CD14-positive monocyte (primary cell): ENCODE measurements around the gene FGF19. TPM values are rescaled to one million over a fixed set of nuclear protein-coding genes. Genes with fewer than 3 reads are reported as not detected.

Experiments
- DNase-seq, 3 donors: peaks; one replicate each; pipeline ENCODE4 v3.0.0-alpha.2; 2011 to 2022
- H2AFZ ChIP-seq: 2 replicates; pipeline ENCODE4 v1.6.0; 2012; ENCODE audit warnings: mild to moderate bottlenecking, low read depth, low read length, inconsistent platforms; ENCODE audit not compliant: insufficient read depth, poor library complexity, severe bottlenecking
- H3K27ac ChIP-seq, 2 donors: 1 replicate in 1 of 2; 2 replicates in 1 of 2; pipeline ENCODE4 v1.5.1; 2012 to 2013; ENCODE audit warnings: low read length in 2 of 2, control low read depth in 1 of 2, inconsistent platforms in 1 of 2, low read depth in 1 of 2, mild to moderate bottlenecking in 1 of 2
- H3K27me3 ChIP-seq, 2 donors: one replicate each; pipeline versions ENCODE4 v1.6.0 to v1.6.1; 2011 to 2013; ENCODE audit warnings: low read length in 2 of 2; ENCODE audit not compliant: control insufficient read depth in 2 of 2, insufficient read depth in 2 of 2
- H3K36me3 ChIP-seq, 2 donors: replicated peaks in 1 of 2; 1 replicate in 1 of 2; 2 replicates in 1 of 2; pipeline versions ENCODE4 v1.5.1 to v1.6.1; 2012 to 2013; ENCODE audit warnings: low read length in 2 of 2, control low read depth in 1 of 2, inconsistent platforms in 1 of 2, mild to moderate bottlenecking in 1 of 2; ENCODE audit not compliant: insufficient read depth in 2 of 2, control insufficient read depth in 1 of 2
- H3K4me1 ChIP-seq, 2 donors: 1 replicate in 1 of 2; 2 replicates in 1 of 2; pipeline versions ENCODE4 v1.5.1 to v1.6.1; 2012 to 2013; ENCODE audit warnings: low read length in 2 of 2, control low read depth in 1 of 2, inconsistent platforms in 1 of 2, mild to moderate bottlenecking in 1 of 2, moderate library complexity in 1 of 2; ENCODE audit not compliant: insufficient read depth in 2 of 2, control insufficient read depth in 1 of 2
- H3K4me2 ChIP-seq: replicated peaks from 2 replicates; pipeline ENCODE3; 2012; ENCODE audit warnings: low read length, moderate library complexity, mild to moderate bottlenecking; ENCODE audit not compliant: poor library complexity, severe bottlenecking; ENCODE audit errors: extremely low read depth
- H3K4me3 ChIP-seq, 3 experiments: fragments of 200-600 bp in 1 of 3; sonication (generic) in 1 of 3; replicated peaks in 1 of 3; 1 replicate in 2 of 3; 2 replicates in 1 of 3; pipeline ENCODE4 v1.5.1; 2011 to 2013; ENCODE audit warnings: low read length in 3 of 3, mild to moderate bottlenecking in 3 of 3, control low read depth in 2 of 3, low read depth in 2 of 3, inconsistent platforms in 1 of 3, moderate library complexity in 1 of 3
- H3K79me2 ChIP-seq: 2 replicates; pipeline ENCODE4 v1.6.0; 2012; ENCODE audit warnings: mild to moderate bottlenecking, control low read depth, inconsistent platforms, low read length, moderate library complexity; ENCODE audit not compliant: insufficient read depth
- H3K9ac ChIP-seq: 2 replicates; pipeline ENCODE4 v1.6.0; 2017; ENCODE audit warnings: low read length, mild to moderate bottlenecking; ENCODE audit not compliant: insufficient read depth, poor library complexity, severe bottlenecking
- H3K9me3 ChIP-seq, 2 donors: replicated peaks in 1 of 2; 1 replicate in 1 of 2; 2 replicates in 1 of 2; pipeline versions ENCODE4 v1.5.1 to v1.6.1; 2012 to 2013; ENCODE audit warnings: low read length in 2 of 2, control low read depth in 1 of 2; ENCODE audit not compliant: control insufficient read depth in 1 of 2, insufficient read depth in 1 of 2
- H4K20me1 ChIP-seq: 2 replicates; pipeline ENCODE4 v1.6.0; 2012; ENCODE audit warnings: mild to moderate bottlenecking, low read length, control low read depth, moderate library complexity; ENCODE audit not compliant: insufficient read depth
- H3K27ac Mint-ChIP-seq, 7 donors: one replicate each; pipeline ENCODE4 v1.8.0; 2020; ENCODE audit warnings: mild to moderate bottlenecking in 7 of 7, mixed read lengths in 7 of 7, moderate library complexity in 6 of 7, inconsistent platforms in 2 of 7
- H3K27me3 Mint-ChIP-seq, 3 donors: one replicate each; pipeline ENCODE4 v1.8.0; 2021 to 2022; ENCODE audit warnings: low read depth in 3 of 3, mild to moderate bottlenecking in 3 of 3, mixed read lengths in 3 of 3, moderate library complexity in 3 of 3, inconsistent platforms in 1 of 3
- H3K36me3 Mint-ChIP-seq, 2 donors: one replicate each; pipeline ENCODE4 v1.8.0; 2020; ENCODE audit warnings: mixed read lengths in 2 of 2, inconsistent platforms in 1 of 2, mild to moderate bottlenecking in 1 of 2
- H3K4me1 Mint-ChIP-seq: one replicate; pipeline ENCODE4 v1.8.0; 2020; ENCODE audit warnings: mild to moderate bottlenecking, mixed read lengths
- H3K4me3 Mint-ChIP-seq, 2 donors: one replicate each; pipeline ENCODE4 v1.8.0; 2020; ENCODE audit warnings: mild to moderate bottlenecking in 2 of 2, mixed read lengths in 2 of 2, moderate library complexity in 1 of 2
- H3K9me3 Mint-ChIP-seq, 7 donors: one replicate each; pipeline ENCODE4 v1.8.0; 2020 to 2022; ENCODE audit warnings: mixed read lengths in 7 of 7, mild to moderate bottlenecking in 6 of 7, moderate library complexity in 6 of 7, inconsistent platforms in 2 of 7
- whole genome bisulfite sequencing: methylation state at CpG from one replicate; pipeline ENCODE4 v1.1.5; 2013; ENCODE audit warnings: missing lambda C conversion rate; ENCODE audit not compliant: insufficient coverage; 5-methylcytosine and 5-hydroxymethylcytosine counted together
- intact Hi-C, 2 donors: fragments of 100-400 bp; cut with micrococcal nuclease; formaldehyde crosslinking; loops; one replicate each; pipeline versions ENCODE4 v1.15.0 to v1.15.1; 2023
- polyA minus RNA-seq: library from RNA; depleted of rRNA, polyadenylated mRNA; stranded (reverse); fragments of >200 nt; gene quantifications from 2 replicates; pipeline ENCODE4 v1.2.3, GENCODE V29; 2012
- polyA plus RNA-seq, 3 donors: library from polyadenylated mRNA; depleted of rRNA in 1 of 3; unstranded in 2 of 3; stranded (reverse) in 1 of 3; fragments of 300-500 nt in 2 of 3; fragments of >200 nt in 1 of 3; fragmentation: Illumina TruSeq in 2 of 3; gene quantifications; 1 replicate in 2 of 3; 2 replicates in 1 of 3; pipeline ENCODE4 v1.2.3, GENCODE V29; 2012 to 2021
- total RNA-seq, 12 experiments: library from RNA in 1 of 12; stranded (reverse) in 1 of 12; fragments of 120-200 nt in 1 of 12; gene quantifications; one replicate each; pipeline ENCODE4 v1.2.4 and lab custom pipeline; 2013 to 2026; ENCODE audit warnings: mixed read lengths in 6 of 12, inconsistent platforms in 1 of 12
- TF ChIP-seq, protein P1 (sequence below): fragments of 200-600 bp; IDR thresholded peaks from one replicate; pipeline ENCODE4 v1.8.0; 2022; ENCODE audit warnings: antibody characterized with exemption, mild to moderate bottlenecking

Gene FGF19, protein sequence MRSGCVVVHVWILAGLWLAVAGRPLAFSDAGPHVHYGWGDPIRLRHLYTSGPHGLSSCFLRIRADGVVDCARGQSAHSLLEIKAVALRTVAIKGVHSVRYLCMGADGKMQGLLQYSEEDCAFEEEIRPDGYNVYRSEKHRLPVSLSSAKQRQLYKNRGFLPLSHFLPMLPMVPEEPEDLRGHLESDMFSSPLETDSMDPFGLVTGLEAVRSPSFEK
- total RNA-seq (2013), result not detected
- not detected for polyA plus RNA-seq
- not detected in 2 replicates for polyA minus RNA-seq
- total RNA-seq (lab: John Stamatoyannopoulos, UW), result 0 to 0.06 (median 0) reads per million in 11 experiments

DNA sequence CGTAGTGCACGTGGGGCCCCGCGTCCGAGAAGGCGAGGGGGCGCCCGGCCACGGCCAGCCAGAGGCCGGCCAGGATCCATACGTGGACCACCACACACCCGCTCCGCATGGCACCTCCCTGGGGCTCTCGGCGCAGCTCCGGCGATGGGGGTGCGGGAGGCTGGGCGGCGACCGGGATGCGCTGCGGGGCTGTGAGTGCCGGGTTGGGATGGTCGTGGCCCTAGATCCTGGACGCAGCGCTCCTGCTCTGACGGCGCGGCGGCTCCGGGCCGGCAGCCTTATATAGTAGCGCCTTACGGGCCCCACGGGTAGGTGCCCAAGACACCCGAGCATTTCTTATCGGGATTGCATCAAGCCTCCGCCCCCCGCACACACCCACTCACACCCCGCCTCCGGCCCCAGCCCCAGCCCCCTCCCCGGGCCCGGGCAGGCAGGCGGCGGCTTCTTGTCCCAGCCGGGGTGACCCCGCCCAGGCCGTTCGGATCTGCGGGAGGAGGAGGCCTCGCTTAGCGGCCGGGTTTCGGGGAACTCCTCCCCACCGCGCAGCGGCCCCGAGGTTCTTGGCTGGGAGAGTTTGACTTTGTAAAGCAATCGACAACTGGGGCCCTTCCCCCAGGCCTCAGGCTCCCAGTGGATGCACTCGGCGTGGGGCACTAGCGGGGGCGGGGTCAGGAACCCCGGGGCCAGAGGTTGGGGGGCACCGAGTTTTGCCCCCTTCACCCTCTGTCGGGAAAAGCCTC lies at the start of gene FGF19:
Gene FGF19 (minus strand): TSS at position 255 of the 740 bp plus-strand sequence. CDS start 146 bp downstream, at position 109.
- Mint-ChIP-seq H3K4me3 (peak within 1 kb of the TSS in 1 of 2 donors; percentile 79), H3K9me3 (peaks cover 0 to 4% (median 3%) of the 10 kb centered on the region in 7 donors), H3K27ac (no peak within 1 kb of the TSS), H3K4me1 (peaks cover 3% of the 10 kb centered on the region), H3K27me3 (peaks cover 60 to 86% (median 70%) of the 10 kb centered on the region in 3 donors), H3K36me3 (no peaks in the 10 kb centered on the region)
- no peak for DNase-seq
- no peaks in the 10 kb centered on the region for H3K79me2 ChIP-seq
- H4K20me1 ChIP-seq, result no peaks in the 10 kb centered on the region
- intact Hi-C loops, result no loop called here
- H3K9me3 ChIP-seq, result peaks cover 0 to 5% of the 10 kb centered on the region in 2 donors
- TF ChIP-seq, protein P1, sequence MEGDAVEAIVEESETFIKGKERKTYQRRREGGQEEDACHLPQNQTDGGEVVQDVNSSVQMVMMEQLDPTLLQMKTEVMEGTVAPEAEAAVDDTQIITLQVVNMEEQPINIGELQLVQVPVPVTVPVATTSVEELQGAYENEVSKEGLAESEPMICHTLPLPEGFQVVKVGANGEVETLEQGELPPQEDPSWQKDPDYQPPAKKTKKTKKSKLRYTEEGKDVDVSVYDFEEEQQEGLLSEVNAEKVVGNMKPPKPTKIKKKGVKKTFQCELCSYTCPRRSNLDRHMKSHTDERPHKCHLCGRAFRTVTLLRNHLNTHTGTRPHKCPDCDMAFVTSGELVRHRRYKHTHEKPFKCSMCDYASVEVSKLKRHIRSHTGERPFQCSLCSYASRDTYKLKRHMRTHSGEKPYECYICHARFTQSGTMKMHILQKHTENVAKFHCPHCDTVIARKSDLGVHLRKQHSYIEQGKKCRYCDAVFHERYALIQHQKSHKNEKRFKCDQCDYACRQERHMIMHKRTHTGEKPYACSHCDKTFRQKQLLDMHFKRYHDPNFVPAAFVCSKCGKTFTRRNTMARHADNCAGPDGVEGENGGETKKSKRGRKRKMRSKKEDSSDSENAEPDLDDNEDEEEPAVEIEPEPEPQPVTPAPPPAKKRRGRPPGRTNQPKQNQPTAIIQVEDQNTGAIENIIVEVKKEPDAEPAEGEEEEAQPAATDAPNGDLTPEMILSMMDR, result no peak
- no peak within 1 kb of the TSS for H3K4me2 ChIP-seq
- no peak within 1 kb of the TSS for H3K27ac ChIP-seq
- H3K36me3 ChIP-seq, result no peaks in the 10 kb centered on the region
- H3K4me1 ChIP-seq, result no peaks in the 10 kb centered on the region
- WGBS, result 2% methylated on average over 55 of the region's 67 CpGs
- no peak within 1 kb of the TSS for H3K9ac ChIP-seq
- H3K4me3 ChIP-seq, result no peak within 1 kb of the TSS
- H2AFZ ChIP-seq, result no peak within 1 kb of the TSS
- H3K27me3 ChIP-seq, result peaks cover 47 to 80% of the 10 kb centered on the region in 2 donors

DNA sequence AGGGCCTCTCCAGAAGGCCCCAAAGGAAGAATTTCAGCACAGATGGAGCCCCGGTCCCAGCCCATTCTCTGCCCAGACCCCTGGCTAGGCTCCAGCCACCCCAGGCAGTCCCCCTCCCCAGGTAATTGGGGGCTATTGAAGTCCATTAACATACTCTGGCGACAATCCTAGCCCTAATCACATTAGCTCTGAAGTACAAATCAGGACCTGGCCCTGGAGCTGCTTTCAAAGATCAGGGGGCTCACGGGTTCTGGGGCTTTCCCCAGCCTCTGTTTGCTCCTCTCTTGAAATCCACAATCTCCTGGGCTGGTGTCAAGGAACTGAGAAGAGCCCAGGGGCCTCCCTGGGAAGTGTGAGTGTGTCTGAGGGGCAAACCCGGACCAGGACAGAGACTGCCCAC lies 49.1 kb upstream of the FGF19 start:
- no peaks in the 10 kb centered on the region for H3K36me3 ChIP-seq
- no peaks in the 10 kb centered on the region for H3K4me1 ChIP-seq
- no peak overlapping the region for H3K4me2 ChIP-seq
- H3K27me3 Mint-ChIP-seq, result peaks cover 8 to 11% (median 9%) of the 10 kb centered on the region in 3 donors
- H4K20me1 ChIP-seq, result no peaks in the 10 kb centered on the region
- no peak for DNase-seq
- TF ChIP-seq, protein P1, result no peak
- H3K4me1 Mint-ChIP-seq, result no peaks in the 10 kb centered on the region
- H3K9ac ChIP-seq, result no peak overlapping the region
- no peak overlapping the region for H3K4me3 ChIP-seq
- no peaks in the 10 kb centered on the region for H3K79me2 ChIP-seq
- intact Hi-C loops, result no loop called here
- no peak overlapping the region for H2AFZ ChIP-seq
- H3K4me3 Mint-ChIP-seq, result no peak overlapping the region
- no peaks in the 10 kb centered on the region for H3K9me3 ChIP-seq
- H3K27ac ChIP-seq, result no peak overlapping the region
- peak overlapping the region in 1 of 7 donors; percentile 16 for H3K27ac Mint-ChIP-seq
- WGBS, result 14% methylated on average over 3 of the region's 4 CpGs
- peaks cover 0 to 7% (median 0%) of the 10 kb centered on the region in 7 donors for H3K9me3 Mint-ChIP-seq
- no peaks in the 10 kb centered on the region for H3K27me3 ChIP-seq
- no peaks in the 10 kb centered on the region for H3K36me3 Mint-ChIP-seq
